ENCODE measurements around the gene NCKAP5.
"Not testable (repeated sequence)": the region's sequence is repeated elsewhere in the genome, so short reads cannot be mapped to it uniquely, and the experiment has no call there.

Gene NCKAP5

GRCh38 chr2:133522204-133522603 lies 46.1 kb downstream of the NCKAP5 start:
- no peak for DNase-seq (ENCODE audit: low read depth in 2 of 2)

- DNase-seq (ENCODE audit: low read depth in 2 of 2), result no peak
Observed at GRCh38 chr2:133521146-133521745, 47.0 kb downstream of the NCKAP5 start.

GRCh38 chr2:133519677-133520076 lies 48.6 kb downstream of the NCKAP5 start:
- DNase-seq (ENCODE audit: low read depth in 2 of 2), result not testable (repeated sequence)

GRCh38 chr2:133518700-133519344 lies 49.4 kb downstream of the NCKAP5 start:
- DNase-seq (ENCODE audit: low read depth in 2 of 2), result no peak

- peak; percentile 35 to 48 for DNase-seq (ENCODE audit: low read depth in 2 of 2)
Observed at GRCh38 chr2:133517876-133518275, 50.4 kb downstream of the NCKAP5 start.

- DNase-seq (ENCODE audit: low read depth in 2 of 2), result no peak
Observed at GRCh38 chr2:133516405-133517026, 51.7 kb downstream of the NCKAP5 start.

GRCh38 chr2:133515271-133515670 lies 53.0 kb downstream of the NCKAP5 start:
- DNase-seq (ENCODE audit: low read depth in 2 of 2), result no peak

GRCh38 chr2:133513893-133514292 lies 54.4 kb downstream of the NCKAP5 start:
- DNase-seq (ENCODE audit: low read depth in 2 of 2), result no peak

- DNase-seq (ENCODE audit: low read depth in 2 of 2), result no peak
Observed at GRCh38 chr2:133512121-133512520, 56.1 kb downstream of the NCKAP5 start.

GRCh38 chr2:133511679-133512078 lies 56.6 kb downstream of the NCKAP5 start:
- DNase-seq (ENCODE audit: low read depth in 2 of 2), result no peak

GRCh38 chr2:133509777-133510176 lies 58.5 kb downstream of the NCKAP5 start:
- DNase-seq (ENCODE audit: low read depth in 2 of 2), result no peak

- no peak for DNase-seq (ENCODE audit: low read depth in 2 of 2)
Observed at GRCh38 chr2:133508546-133509165, 59.6 kb downstream of the NCKAP5 start.

- DNase-seq (ENCODE audit: low read depth in 2 of 2), result no peak
Observed at GRCh38 chr2:133506996-133507395, 61.3 kb downstream of the NCKAP5 start.

- peak; percentile 55 to 62 for DNase-seq (ENCODE audit: low read depth in 2 of 2)
Observed at GRCh38 chr2:133504566-133505505, 63.4 kb downstream of the NCKAP5 start.

- DNase-seq (ENCODE audit: low read depth in 2 of 2), result no peak
Observed at GRCh38 chr2:133503927-133504326, 64.3 kb downstream of the NCKAP5 start.

GRCh38 chr2:133503323-133503722 lies 64.9 kb downstream of the NCKAP5 start:
- no peak for DNase-seq (ENCODE audit: low read depth in 2 of 2)

- no peak for DNase-seq (ENCODE audit: low read depth in 2 of 2)
Observed at GRCh38 chr2:133502678-133503077, 65.6 kb downstream of the NCKAP5 start.

- no peak for DNase-seq (ENCODE audit: low read depth in 2 of 2)
Observed at GRCh38 chr2:133500917-133501316, 67.3 kb downstream of the NCKAP5 start.

- no peak for DNase-seq (ENCODE audit: low read depth in 2 of 2)
Observed at GRCh38 chr2:133498662-133499585, 69.3 kb downstream of the NCKAP5 start.

- DNase-seq (ENCODE audit: low read depth in 2 of 2), result no peak
Observed at GRCh38 chr2:133497951-133498565, 70.2 kb downstream of the NCKAP5 start.

Measured in fibroblast of skin of left biceps (primary cell).